ENCODE measurements around the gene ARID1B.

GRCh38 chr6:156948807-156949206 is 171.6 kb downstream of the ARID1B start:
- TF ChIP-seq YY1 (IDR thresholded peaks at IDR 0.05; ENCODE audit: extremely low read depth, insufficient replicate concordance, low read depth, low read length) (no peak), CTCF (IDR thresholded peaks at IDR 0.05 in 2 of 3, conservative IDR thresholded peaks at IDR 0.05 in 1 of 3; ENCODE audit: borderline replicate concordance in 1 of 3, insufficient read depth in 1 of 3, low read depth in 2 of 3, low read length in 2 of 3) (no peak), SIN3A (IDR thresholded peaks at IDR 0.05; ENCODE audit: low read depth) (no peak), POLR2A (IDR thresholded peaks at IDR 0.05; ENCODE audit: borderline replicate concordance, extremely low read depth, insufficient read depth, insufficient read length) (no peak), EZH2phosphoT487 (IDR thresholded peaks at IDR 0.05; ENCODE audit: borderline replicate concordance) (no peak), POLR2AphosphoS5 (IDR thresholded peaks at IDR 0.05; ENCODE audit: low read depth, low read length) (no peak), ATF3 (IDR thresholded peaks at IDR 0.05) (no peak), CEBPB (IDR thresholded peaks at IDR 0.05; ENCODE audit: low read depth) (no peak), ZFX (IDR thresholded peaks at IDR 0.05) (no peak), EZH2 (IDR thresholded peaks at IDR 0.05) (no peak), CBX3 (IDR thresholded peaks at IDR 0.05; ENCODE audit: low read depth) (no peak)
